CD1c-positive myeloid dendritic cell (primary cell): ENCODE measurements around the gene SLC35B1.

Experiments
- DNase-seq: peaks from one replicate; pipeline ENCODE4 v3.0.0-alpha.2; 2016; ENCODE audit errors: extremely low spot score

SLC35B1 gene

GRCh38 chr17:49707608-49708514, at the start of gene SLC35B1:
TSS of gene SLC35B1 (minus strand) at chr17:49707964. CDS start at chr17:49707833, 131 bp downstream.
- DNase-seq = peak; percentile 98

- no peak for DNase-seq
These were observed 49.5 kb upstream of the SLC35B1 start for GRCh38 chr17:49757151-49757777.

GRCh38 chr17:49756323-49757150, 48.8 kb upstream of the SLC35B1 start:
- DNase-seq = no peak

GRCh38 chr17:49755663-49756283, 48.0 kb upstream of the SLC35B1 start:
- DNase-seq = no peak

- DNase-seq = no peak
These were observed 46.2 kb upstream of the SLC35B1 start for GRCh38 chr17:49753959-49754391.

GRCh38 chr17:49752508-49752907, 44.7 kb upstream of the SLC35B1 start:
- no peak for DNase-seq

- no peak for DNase-seq
These were observed 42.0 kb upstream of the SLC35B1 start for GRCh38 chr17:49749730-49750129.

- DNase-seq = no peak
These were observed 41.0 kb upstream of the SLC35B1 start for GRCh38 chr17:49748791-49749190.

- DNase-seq = no peak
These were observed 40.5 kb upstream of the SLC35B1 start for GRCh38 chr17:49748223-49748622.

GRCh38 chr17:49747632-49748031, 39.9 kb upstream of the SLC35B1 start:
- no peak for DNase-seq

- DNase-seq = no peak
These were observed 39.2 kb upstream of the SLC35B1 start for GRCh38 chr17:49746791-49747490.

- DNase-seq = peak; percentile 32
These were observed 37.7 kb upstream of the SLC35B1 start for GRCh38 chr17:49745175-49746139.

- peak; percentile 69 for DNase-seq
These were observed 34.4 kb upstream of the SLC35B1 start for GRCh38 chr17:49742166-49742638.

GRCh38 chr17:49741692-49742076, 33.9 kb upstream of the SLC35B1 start:
- DNase-seq = no peak

GRCh38 chr17:49741009-49741691, 33.4 kb upstream of the SLC35B1 start:
- DNase-seq = peak; percentile 58

- DNase-seq = peak; percentile 86
These were observed 32.0 kb upstream of the SLC35B1 start for GRCh38 chr17:49739641-49740271.

GRCh38 chr17:49738456-49739163, 30.8 kb upstream of the SLC35B1 start:
- no peak for DNase-seq
